EL (cell line): Measurements from ENCODE around the gene GNB1L.
"Not testable (repeated sequence)": the region's sequence is repeated elsewhere in the genome, so short reads cannot be mapped to it uniquely, and the experiment has no call there.

ENCODE experiments used
- DNase-seq: peaks from one replicate; pipeline ENCODE4 v3.0.0-alpha.2; 2016

GNB1L gene

GRCh38 chr22:19888131-19888746, 33.6 kb upstream of the GNB1L start:
- no peak for DNase-seq

GRCh38 chr22:19887256-19887985, 32.7 kb upstream of the GNB1L start:
- no peak for DNase-seq

DNA sequence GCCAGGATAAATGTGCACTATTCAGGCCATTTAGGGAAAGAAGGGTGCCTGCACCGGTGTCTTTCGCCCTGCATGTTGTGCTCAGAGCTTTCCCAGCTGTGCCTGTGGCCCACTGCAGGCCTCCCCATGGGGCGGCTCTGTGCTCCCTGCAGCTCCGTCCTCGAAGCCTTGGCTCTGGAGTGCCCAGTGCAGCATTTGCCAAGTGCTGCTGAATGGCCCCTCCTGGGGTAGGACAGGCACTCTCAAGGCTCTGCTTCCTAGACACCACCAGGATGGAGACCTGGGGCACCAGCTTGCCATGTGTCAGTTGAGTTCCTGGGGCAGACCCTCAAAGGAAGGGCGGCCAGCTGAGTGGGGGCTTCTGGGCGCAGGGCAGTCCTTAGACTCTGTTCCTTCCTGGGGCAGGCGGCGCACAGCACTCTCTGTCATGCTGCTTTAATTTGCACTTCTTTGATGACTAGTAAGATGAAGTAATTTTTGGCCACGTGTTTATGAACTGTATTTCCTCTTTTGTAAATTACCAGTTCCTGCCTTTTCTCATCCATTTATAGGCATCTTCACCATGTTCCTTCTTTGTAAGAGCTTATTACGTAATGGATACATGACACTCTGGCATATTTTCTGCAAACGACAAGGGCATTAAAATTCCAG, 32.1 kb upstream of the GNB1L start:
- DNase-seq: peak; percentile 56

- no peak for DNase-seq
These were observed 31.3 kb upstream of the GNB1L start for GRCh38 chr22:19885841-19886592.

DNA sequence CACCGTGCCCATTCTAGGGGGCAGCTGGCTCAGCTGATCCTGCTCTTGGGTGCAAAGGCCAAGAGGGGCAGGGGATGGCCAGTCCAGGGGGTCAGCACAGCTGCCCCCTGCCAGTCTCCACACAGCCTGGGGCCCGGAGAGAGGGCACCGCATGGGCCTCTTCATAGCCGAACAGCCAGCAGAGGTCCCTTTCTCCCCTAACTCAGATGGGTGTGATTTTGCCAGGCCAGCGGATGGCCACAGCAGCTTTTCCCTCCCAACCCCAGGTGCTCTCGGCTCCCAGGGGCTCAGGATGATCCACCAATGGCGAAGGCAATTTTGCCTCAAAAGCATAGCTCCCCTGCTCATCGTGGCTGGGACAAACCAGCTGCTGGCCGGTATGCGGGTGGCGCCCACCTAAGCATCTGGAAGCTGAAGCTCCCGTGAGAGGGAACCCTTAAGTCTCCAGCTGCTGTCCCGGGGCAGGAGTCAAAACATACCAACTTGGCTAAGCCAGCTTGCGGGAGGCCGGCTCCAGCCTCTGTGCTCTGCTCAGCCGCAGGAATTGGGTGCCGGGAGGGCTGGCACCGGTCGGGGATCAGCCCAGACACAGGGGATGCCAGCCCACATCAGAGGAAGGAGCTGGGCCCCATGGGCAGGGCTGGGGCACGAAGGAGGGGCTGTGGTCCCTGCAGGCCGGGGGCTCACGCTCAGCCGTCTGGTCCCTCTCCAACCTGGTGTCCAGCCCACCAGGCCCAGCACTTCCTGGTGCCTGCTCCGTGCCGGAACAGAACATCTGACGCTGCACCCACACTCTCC, 30.5 kb upstream of the GNB1L start:
- DNase-seq: no peak

GRCh38 chr22:19884161-19884953, 29.7 kb upstream of the GNB1L start:
- DNase-seq: no peak

DNA sequence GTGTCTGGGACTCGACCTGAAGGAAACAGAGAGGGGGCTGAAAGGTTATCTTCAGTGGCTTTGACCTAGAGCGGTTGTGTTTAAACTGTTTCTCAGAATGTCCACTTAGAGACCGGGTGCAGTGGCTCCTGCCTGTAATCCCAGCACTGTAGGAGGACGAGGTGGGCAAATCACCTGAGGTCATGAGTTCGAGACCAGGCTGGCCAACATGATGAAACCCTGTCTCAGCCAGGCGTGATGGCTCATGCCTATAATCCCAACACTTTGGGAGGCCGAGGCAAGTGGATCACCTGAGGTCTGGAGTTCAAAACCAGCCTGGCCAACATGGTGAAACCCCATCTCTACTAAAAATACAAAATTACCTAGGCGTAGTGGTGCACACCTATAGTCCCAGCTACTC, 28.8 kb upstream of the GNB1L start:
- DNase-seq: not testable (repeated sequence)

- no peak for DNase-seq
These were observed 28.0 kb upstream of the GNB1L start for GRCh38 chr22:19882446-19883381.

- peak; percentile 99 for DNase-seq
These were observed 26.3 kb upstream of the GNB1L start for GRCh38 chr22:19880786-19881569.

DNA sequence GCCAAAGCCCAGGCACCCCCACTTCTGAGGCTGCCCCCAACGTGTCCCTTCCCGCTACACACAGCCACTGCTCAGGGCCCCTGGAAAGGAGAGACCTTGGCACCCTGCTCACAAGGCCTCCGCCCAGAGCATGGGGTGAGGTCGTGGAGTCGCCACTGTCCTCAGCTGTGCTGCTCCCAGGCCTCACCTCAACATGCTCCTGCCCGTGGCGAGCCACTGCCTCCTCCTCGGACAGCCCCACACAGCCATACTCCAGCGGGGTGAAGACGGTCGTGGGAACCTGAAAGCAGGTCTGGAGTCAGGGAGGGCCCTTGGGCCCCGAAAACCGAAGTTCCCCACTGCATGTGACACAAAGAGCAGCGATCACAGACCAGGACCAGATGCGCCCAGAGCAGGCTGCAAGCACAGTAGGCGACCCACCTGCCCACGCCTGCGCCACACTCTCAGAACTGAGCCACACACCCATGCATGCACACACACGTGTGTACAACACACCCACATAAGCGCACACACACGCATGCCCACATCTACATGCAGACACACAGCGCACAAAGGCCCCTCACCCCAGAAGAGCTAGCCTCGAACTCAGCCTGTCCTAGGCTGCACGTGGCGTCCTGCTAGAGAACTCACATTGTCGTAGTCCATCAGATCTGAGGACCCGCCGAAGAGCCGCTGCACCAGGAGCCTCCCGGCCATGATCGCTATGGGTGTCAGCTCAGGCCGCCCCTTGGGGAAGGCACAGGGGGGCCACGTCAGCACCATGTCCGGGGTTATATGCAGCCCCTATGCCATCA, 25.5 kb upstream of the GNB1L start:
- DNase-seq: no peak

DNA sequence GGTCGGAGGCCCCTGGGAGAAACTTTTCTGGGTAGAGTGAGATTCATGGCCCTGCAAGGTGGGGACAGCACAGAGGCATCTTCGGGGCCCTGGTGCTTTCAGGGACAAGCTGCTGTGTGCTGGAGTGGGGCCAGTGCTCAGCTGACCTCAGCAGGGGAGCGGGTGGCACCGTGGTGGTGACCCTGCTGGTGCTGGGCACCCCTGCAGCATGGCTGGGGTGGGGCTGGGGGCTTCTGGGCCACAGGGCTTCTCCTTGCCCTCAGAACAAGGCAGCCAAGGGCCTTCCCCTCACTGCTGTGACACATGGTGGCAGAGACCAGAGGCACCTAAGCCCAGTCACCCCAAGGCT, 24.9 kb upstream of the GNB1L start:
- DNase-seq: no peak

DNA sequence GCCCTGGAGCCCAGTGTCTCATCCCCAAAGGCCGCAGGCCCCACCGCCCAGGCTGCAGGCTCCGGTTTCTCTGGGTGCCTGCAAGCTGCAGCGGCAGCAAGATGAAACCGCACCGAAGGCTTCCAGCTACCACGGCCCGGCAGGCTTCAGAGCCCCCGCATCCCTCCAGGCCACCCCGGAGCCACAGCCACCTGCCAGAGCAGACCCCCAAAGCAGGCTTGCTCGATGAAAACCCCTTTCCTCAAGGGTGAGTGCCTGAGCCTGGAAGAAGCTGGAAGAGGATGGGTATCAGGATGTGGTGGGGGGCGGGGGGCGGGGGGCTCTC, 24.5 kb upstream of the GNB1L start:
- no peak for DNase-seq

- DNase-seq: peak; percentile 80
These were observed 24.0 kb upstream of the GNB1L start for GRCh38 chr22:19878461-19879245.

GRCh38 chr22:19877626-19878339, 23.1 kb upstream of the GNB1L start:
- peak; percentile 69 for DNase-seq

- no peak for DNase-seq
These were observed 22.4 kb upstream of the GNB1L start for GRCh38 chr22:19876941-19877625.

DNA sequence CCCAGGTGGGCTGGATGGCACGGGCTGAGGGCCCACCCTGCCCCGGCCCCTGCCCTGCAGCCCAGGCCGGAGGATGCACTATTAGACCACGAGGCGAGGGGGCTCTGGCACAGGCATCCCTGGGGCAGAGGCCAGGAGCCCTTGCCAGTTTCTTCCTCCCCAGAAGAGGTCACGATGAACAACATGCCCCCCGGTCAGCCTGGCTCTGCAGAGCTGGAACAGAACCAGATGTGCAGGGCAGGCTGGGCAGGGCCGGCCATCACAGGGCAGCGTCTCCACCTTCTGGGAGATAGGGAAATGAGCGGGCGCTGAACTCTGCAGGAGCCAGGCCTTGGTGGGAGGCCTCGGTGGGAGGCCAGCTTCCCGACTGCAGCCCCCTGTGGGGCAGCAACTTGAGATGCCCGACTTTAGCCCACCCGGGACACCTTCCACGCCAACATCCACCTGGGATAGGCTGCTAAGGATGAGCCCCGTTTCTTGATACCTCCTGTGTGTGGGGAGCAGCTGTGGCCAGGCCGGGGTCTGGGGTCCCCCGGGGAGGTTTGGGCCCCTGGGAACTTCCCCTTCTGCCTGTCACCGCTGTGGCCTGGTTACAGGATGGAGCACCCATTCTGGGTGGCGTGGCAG, 21.8 kb upstream of the GNB1L start:
- DNase-seq: no peak
